Muscle layer of duodenum (tissue), 2 donors: ENCODE measurements around the gene ARVCF.
"Not testable (repeated sequence)": the region's sequence is repeated elsewhere in the genome, so short reads cannot be mapped to it uniquely, and the experiment has no call there.

Experiments used
- H3K27ac ChIP-seq: one replicate; pipeline ENCODE4 v1.7.0; 2013; ENCODE audit warnings: mild to moderate bottlenecking, low read length
- H3K27me3 ChIP-seq: one replicate; pipeline ENCODE4 v1.7.0; 2013; ENCODE audit warnings: low read depth, mild to moderate bottlenecking, control low read depth, low read length
- H3K36me3 ChIP-seq, 2 donors: one replicate each; pipeline ENCODE4 v1.7.0; 2013; ENCODE audit warnings: low read length in 2 of 2, control low read depth in 1 of 2, mild to moderate bottlenecking in 1 of 2; ENCODE audit not compliant: insufficient read depth in 2 of 2, control insufficient read depth in 1 of 2
- H3K4me1 ChIP-seq, 2 donors: one replicate each; pipeline ENCODE4 v1.7.0; 2013; ENCODE audit warnings: low read length in 2 of 2, mild to moderate bottlenecking in 2 of 2, control low read depth in 1 of 2, moderate library complexity in 1 of 2; ENCODE audit not compliant: insufficient read depth in 2 of 2, control insufficient read depth in 1 of 2
- H3K4me3 ChIP-seq, 2 donors: one replicate each; pipeline ENCODE4 v1.7.0; 2013; ENCODE audit warnings: low read length in 2 of 2, low read depth in 1 of 2, mild to moderate bottlenecking in 1 of 2
- H3K9me3 ChIP-seq, 2 donors: one replicate each; pipeline ENCODE4 v1.7.0; 2013; ENCODE audit warnings: low read length in 2 of 2, control low read depth in 1 of 2, mild to moderate bottlenecking in 1 of 2; ENCODE audit not compliant: control insufficient read depth in 1 of 2
- donor health status: healthy.

ARVCF gene

DNA sequence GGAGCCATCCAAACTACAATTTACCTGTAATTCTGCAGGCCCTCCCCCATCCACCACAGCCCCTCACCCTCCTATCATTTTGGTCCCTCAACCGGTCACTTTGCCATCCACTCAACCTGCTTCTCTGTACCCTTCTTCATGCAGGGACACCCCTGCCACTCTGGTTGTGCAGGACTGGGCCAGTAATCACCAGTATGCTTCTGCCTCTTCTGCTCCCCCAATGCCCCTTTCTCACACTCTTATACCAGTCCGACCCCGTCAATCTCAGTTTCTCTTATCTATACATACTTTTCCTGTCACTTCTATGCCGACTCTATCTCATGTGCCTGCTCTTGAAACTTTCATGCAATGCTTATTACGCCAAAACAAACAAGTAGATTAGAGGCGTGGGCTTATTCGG, 80.1 kb downstream of the ARVCF start:
- Histone ChIP-seq H3K4me3 (no peak overlapping the region), H3K27me3 (no peaks in the 10 kb centered on the region), H3K27ac (no peak overlapping the region), H3K9me3 (no peaks in the 10 kb centered on the region), H3K36me3 (peaks cover 0 to 6% of the 10 kb centered on the region in 2 donors), H3K4me1 (peaks cover 5 to 14% of the 10 kb centered on the region in 2 donors)

DNA sequence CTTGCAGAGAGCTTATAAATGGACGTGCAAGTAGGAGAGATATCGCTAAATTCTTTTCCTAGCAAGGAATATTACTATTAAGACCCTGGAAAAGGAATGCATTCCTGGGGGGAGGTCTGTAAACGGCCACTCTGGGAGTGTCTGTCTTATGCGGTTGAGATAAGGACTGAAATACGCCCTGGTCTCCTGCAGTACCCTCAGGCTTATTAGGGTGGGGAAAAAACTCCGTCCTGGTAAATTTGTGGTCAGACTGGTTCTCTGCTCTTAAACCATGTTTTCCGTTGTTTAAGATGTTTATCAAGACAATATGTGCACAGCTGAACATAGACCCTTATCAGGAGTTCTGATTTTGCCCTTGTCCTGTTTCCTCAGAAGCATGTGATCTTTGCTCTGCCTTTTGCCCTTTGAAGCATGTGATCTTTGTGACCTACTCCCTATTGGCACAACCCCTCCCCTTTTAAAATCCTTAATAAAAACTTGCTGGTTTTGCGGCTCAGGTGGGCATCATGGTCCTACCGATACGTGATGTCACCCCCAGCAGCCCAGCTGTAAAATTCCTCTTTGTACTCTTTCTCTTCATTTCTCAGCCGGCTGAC, 81.4 kb downstream of the ARVCF start:
- peaks cover 0 to 12% of the 10 kb centered on the region in 2 donors for H3K36me3 ChIP-seq
- H3K4me1 ChIP-seq, H3K4me3 ChIP-seq, H3K27ac ChIP-seq, H3K9me3 ChIP-seq, H3K27me3 ChIP-seq: not testable (repeated sequence)

DNA sequence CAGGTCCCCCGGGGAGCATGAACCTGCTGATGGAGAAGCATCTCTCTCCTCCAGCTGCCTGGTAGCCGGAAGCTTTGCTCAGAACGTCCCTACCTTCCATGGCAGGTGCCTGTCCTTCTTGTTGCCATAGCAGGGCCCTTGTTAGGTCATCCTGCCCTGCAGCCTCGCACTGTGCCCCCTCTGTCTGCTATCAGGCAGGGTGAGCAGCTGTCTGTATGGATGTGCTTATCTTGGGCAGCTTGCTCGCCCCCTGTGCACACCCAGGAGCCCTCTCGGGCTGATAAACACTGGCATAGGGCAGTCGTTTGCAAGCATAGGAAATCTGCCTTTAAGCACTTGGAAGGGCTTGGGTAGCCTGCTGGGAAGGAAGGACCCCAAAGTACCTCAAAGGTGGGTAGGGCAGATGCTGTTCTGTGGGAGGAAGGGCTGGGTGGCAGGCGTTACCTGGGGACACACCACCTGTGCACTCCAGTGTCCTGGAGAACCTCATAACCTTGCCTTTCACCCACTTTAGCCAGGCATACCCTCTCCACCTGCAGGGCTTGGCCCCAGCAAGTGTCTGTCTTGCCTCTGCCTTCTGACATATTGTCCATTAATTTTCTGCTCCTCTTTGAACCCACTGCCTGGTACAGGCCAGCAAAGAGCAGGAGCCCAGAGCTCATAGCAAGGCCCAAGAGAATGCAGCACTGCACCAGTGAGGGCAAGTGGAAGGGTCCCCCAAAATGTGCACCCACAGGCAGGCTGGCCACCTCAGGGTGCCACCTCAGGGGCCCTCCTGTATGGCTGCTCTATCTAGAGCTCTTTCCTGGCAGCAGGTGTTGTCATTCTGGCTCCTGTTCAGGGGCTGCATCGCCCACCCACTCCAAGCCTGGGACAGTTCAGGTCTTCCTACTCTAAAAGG, 83.0 kb downstream of the ARVCF start:
- Histone ChIP-seq H3K27me3 (no peaks in the 10 kb centered on the region), H3K27ac (no peak overlapping the region), H3K4me3 (no peak overlapping the region), H3K4me1 (peaks cover 0 to 3% of the 10 kb centered on the region in 2 donors), H3K36me3 (peaks cover 0 to 12% of the 10 kb centered on the region in 2 donors), H3K9me3 (no peaks in the 10 kb centered on the region)

DNA sequence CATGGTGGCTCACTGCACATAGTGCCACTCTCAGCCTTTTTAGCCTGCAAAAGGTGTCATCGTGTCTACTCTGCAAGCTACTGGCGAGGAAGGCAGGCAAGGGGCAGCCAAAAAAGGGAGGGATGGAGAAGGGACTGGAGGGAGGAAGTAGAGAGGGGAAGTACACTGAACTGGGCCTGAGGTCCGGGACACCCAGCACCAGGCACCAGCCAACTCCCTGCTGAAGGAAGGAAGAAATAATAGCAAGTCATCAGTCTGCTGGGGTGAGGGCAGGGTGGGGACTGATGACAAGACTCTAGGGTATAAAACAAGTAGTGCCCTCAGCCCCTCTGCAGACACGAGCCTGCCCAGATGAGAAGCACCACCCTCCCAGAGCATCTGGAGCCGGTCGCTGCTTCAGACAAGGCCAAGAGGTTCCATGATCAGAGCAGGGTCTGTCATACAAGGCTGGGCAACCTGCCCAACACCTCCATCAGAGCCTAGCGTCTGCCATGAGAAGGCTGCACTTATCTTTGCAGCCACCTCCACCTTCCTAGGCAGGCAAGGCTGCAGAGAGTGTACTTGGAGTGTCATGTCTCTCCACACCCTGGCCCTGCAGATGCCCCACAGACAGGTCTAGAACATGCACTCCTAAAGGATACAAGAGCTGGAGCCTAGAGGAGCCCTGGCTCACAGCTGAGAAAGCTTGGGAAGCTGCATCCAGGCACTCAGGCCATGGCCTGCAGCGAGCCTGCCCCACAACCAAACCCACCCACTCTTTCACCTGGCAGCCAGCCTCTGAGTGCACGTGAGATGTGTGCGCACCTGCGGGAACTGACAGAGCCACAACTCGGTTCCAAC, 84.0 kb downstream of the ARVCF start:
- Histone ChIP-seq H3K27ac (no peak overlapping the region), H3K4me3 (no peak overlapping the region), H3K4me1 (no peaks in the 10 kb centered on the region), H3K9me3 (no peaks in the 10 kb centered on the region), H3K27me3 (no peaks in the 10 kb centered on the region), H3K36me3 (peaks cover 0 to 12% of the 10 kb centered on the region in 2 donors)

DNA sequence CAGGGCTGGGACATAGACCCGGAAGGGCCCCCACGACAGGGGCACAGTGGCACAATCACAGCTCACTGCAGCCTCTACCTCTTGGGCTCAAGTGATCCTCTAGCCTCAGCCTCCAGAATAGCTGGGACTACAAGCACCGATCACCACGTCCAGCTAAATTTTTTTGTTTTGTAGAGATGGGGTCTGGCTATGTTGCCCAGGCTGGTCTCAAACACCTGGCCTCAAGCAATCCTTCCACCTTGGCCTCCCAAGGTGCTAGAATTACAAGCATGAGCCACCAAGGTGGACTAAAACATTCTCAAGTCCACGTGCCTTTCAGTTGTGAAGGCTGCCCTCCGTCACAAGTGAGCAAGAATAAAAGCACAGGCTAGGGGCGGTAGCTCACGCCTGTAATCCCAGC, 85.1 kb downstream of the ARVCF start:
- Histone ChIP-seq H3K27ac (no peak overlapping the region), H3K4me1 (no peaks in the 10 kb centered on the region), H3K27me3 (no peaks in the 10 kb centered on the region), H3K9me3 (no peaks in the 10 kb centered on the region), H3K4me3 (no peak overlapping the region), H3K36me3 (peaks cover 0 to 6% of the 10 kb centered on the region in 2 donors)

DNA sequence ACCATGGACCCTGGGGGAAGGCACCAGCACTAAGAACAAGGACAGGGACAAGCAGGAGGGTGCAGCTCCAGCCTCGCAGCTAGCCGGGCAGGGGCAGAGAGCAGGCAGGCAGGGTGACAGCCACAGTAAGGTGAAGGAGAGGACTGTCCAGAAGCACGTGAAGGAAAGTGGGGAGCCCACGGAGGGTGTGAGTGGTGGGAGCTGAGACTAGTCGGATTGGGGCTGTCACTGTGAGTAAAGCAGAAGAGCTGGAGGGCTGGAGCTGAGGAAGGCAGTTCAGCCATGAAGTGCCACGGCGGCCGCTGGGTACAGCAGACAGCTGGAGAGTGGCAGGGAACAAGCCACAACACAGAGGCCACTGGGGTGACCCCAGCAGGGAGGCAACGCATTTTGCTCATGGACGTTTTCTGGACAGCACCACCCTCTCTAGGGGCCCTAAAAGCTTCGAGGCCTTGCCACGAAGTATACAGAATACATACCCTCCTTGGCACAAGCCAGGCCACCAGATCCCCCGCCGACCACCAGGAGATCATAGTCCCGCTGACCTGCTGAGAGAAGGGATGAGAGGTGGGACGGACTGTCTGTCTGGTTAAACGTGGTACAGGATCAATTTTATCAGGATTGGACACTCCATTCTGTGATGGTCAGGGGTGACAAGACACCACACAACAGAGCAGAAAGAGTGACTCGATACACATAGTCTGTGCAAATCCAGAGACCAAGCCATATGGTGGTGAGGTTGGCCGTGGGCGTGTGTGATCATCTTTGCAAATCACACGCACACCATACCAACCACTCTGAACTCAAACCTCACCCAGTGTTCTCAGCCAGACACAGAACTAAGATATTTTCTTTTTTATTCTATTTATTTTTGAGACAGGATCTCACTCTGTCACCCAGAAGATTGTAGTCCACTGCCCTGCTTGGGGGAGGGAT, 85.8 kb downstream of the ARVCF start:
- Histone ChIP-seq H3K4me1 (no peaks in the 10 kb centered on the region), H3K27me3 (no peaks in the 10 kb centered on the region), H3K9me3 (no peaks in the 10 kb centered on the region), H3K4me3 (no peak overlapping the region), H3K27ac (no peak overlapping the region), H3K36me3 (peaks cover 0 to 6% of the 10 kb centered on the region in 2 donors)

DNA sequence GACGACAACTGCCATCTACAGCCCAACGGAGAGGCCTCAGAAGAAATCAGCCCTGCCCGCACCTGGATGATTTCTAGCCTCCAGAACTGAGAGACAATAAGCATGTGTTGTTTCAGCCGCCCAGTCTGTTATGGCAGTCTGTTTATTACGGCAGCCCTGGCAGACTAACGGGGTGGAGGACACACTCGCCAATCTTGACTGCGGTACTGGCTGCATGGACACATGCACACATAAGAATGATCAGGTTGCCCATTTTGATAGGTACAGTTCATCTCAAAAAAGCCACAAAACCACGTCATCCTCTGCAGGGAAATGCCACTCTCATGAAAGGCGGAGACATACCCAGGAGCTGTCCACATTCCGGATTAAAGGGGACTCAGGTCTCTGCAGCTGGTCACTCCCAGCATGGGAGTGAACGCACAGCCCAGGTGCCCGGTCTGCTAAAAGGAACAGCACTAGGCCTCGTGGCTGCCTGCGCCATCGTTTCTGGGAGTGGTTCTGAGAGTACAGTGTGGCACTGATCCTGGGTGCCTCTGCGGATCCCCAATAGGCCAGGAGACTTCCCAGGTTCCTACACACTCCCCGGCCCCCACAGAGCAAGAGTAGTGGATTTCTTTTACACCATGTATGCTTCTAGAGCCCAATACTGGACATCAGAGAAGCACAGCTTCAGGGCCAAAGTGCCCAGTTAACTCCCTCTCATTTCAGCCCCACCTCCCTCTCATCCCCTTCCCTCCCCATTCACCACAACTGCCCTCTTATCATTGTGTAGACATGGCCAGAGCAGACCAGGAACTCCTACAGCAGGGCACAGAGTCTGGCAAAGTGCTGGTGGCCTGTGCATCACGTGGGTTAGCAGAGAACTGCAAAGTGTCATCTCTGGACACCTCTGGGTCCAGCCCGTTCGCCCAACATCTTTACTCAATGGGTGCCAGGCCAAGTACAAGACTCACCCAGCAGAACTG, 86.8 kb downstream of the ARVCF start:
- H3K27ac ChIP-seq = no peak overlapping the region
- H3K9me3 ChIP-seq = no peaks in the 10 kb centered on the region
- H3K27me3 ChIP-seq = no peaks in the 10 kb centered on the region
- H3K4me3 ChIP-seq = no peak overlapping the region
- no peaks in the 10 kb centered on the region for H3K4me1 ChIP-seq
- H3K36me3 ChIP-seq = peaks cover 0 to 6% of the 10 kb centered on the region in 2 donors

DNA sequence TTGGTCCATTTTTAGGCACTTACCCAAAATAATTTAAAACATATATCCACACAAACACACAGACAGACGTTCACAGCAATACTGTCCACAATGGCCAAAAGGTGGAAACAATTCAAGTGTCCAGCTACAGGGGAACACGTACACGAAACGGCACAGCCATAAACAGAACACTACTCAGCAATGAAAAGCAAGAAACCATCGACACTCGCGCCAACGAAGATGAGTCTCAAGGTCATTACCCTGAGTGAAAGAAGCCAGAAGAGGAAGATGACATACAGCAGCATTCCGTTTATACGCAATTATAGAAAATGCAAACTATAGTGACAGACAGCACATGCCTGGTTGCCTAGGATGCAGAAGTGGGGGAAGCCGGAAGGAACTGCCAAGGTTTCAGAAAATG, 88.4 kb downstream of the ARVCF start:
- Histone ChIP-seq H3K4me3 (no peak overlapping the region), H3K4me1 (no peaks in the 10 kb centered on the region), H3K27ac (no peak overlapping the region), H3K9me3 (no peaks in the 10 kb centered on the region), H3K36me3 (peaks cover 0 to 10% of the 10 kb centered on the region in 2 donors), H3K27me3 (no peaks in the 10 kb centered on the region)

DNA sequence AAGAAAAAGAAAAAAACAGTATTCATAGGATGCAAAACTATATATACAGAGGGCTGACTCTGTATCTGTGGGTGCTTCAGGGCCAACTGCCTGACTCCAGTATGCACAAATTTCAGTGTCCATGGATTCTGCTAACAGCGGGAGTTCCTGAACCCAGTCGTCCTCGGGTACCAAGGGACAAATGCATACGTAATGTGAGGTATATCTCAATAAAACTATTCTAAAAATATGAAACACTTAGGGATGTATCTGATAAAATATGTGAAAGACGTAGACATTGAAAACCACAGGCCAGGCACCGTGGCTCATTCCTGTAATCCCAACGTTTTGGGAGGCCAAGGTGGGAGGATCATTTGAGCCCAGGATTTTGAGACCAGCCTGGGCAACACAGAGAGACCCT, 88.9 kb downstream of the ARVCF start:
- Histone ChIP-seq H3K27ac (no peak overlapping the region), H3K4me3 (no peak overlapping the region), H3K36me3 (peaks cover 0 to 10% of the 10 kb centered on the region in 2 donors), H3K9me3 (no peaks in the 10 kb centered on the region), H3K27me3 (no peaks in the 10 kb centered on the region), H3K4me1 (no peaks in the 10 kb centered on the region)

DNA sequence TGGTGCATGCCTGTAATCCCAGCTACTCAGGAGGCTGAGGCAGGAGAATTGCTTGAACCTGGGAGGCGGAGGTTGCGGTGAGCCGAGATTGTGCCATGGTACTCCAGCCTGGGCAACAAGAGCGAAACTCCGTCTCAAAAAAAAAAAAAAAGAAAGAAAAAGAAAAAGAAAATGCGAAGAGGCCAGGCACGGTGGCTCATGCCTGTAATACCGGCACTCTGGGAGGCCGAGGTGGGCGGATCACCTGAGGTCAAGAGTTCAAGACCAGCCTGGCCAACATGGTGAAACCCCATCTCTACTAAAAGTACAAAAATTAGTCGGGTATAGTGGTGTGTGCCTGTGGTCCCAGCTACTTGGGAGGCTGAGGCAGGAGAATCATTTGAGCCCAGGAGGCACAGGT, 90.6 kb downstream of the ARVCF start:
- H3K36me3 ChIP-seq = peaks cover 0 to 10% of the 10 kb centered on the region in 2 donors
- H3K27ac ChIP-seq, H3K27me3 ChIP-seq, H3K4me3 ChIP-seq, H3K9me3 ChIP-seq, H3K4me1 ChIP-seq: not testable (repeated sequence)
